SK-N-MC (cell line): ENCODE results near the gene SCP2.

Experiments used
- DNase-seq: peaks from one replicate; pipeline ENCODE4 v3.0.0-alpha.2; 2011; ENCODE audit warnings: low read depth, low spot score
- H3K27ac ChIP-seq: fragments of 200-600 bp; sonication (generic); 2 replicates; pipeline ENCODE4 v1.5.1; 2016; ENCODE audit warnings: mixed run types
- H3K36me3 ChIP-seq: fragments of 200-600 bp; sonication (generic); 2 replicates; pipeline ENCODE4 v1.6.1; 2017; ENCODE audit warnings: antibody characterized with exemption, low read length, mixed read lengths; ENCODE audit not compliant: insufficient read depth
- H3K4me3 ChIP-seq: fragments of 200-600 bp; sonication (generic); 2 replicates; pipeline ENCODE4 v1.5.1; 2016
- H3K9ac ChIP-seq: fragments of 200-600 bp; sonication (generic); 2 replicates; pipeline ENCODE4 v1.8.0; 2017; ENCODE audit warnings: mixed run types, mixed read lengths; ENCODE audit not compliant: insufficient read length
- H3K9me3 ChIP-seq: fragments of 200-600 bp; sonication (generic); 2 replicates; pipeline ENCODE4 v1.6.1; 2017; ENCODE audit warnings: low read depth, mild to moderate bottlenecking, antibody characterized with exemption, low read length, moderate library complexity, mixed read lengths
- EZH2 ChIP-seq: fragments of 200-600 bp; sonication (generic); IDR thresholded peaks from one replicate; pipeline ENCODE4 v1.6.1; 2017; ENCODE audit warnings: antibody characterized with exemption
- FOXP2 ChIP-seq: optimal IDR thresholded peaks from 2 replicates; pipeline ENCODE3; 2011; ENCODE audit warnings: mild to moderate bottlenecking, moderate library complexity; ENCODE audit not compliant: insufficient read depth; ENCODE audit errors: extremely low read length, control extremely low read depth
- POLR2AphosphoS5 ChIP-seq: IDR thresholded peaks from 2 replicates; pipeline ENCODE4 v1.6.1; 2012; ENCODE audit warnings: mild to moderate bottlenecking, low read depth, low read length, borderline replicate concordance

The SCP2 gene

DNA sequence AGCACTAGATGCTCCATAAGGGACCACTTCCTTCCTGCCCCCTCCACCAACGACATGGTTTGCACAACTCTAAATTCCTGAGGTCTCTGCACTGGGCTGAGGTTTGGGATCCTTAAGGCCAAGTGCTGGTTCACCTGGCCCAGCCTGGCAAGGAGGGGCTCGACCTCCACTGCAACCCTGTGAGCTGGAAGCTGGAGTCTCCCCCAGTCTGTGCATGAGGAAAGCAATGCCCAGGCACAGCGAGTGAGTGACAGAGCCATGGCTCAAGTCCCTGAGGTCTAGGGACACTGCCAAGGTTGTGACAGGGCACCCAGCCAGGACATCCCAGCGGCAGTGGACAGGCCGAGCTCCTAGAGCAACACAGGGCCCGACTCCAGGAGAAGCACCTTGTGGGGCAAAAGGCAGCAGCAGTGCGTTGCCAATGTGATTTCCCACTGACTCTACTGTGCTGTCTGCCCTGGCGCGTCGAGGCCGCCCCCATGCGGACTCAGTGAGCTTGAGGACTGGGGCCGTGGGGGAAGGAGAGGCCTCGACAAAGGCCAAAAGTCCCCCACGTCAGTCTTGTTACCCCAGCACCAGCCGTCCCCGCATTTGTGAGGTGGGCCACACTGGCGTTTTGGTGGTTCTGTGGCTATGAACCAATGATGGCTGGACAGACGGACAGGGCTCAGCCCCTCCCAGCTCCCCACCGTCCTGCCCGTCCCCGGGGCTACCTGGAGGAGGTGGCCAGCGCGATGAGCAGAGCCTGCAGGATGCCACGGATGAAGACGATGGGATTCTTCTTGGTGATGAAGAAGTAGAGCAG, 165.0 kb downstream of the SCP2 start:
- Histone ChIP-seq H3K27ac (no peak overlapping the region), H3K9me3 (no peaks in the 10 kb centered on the region)

DNA sequence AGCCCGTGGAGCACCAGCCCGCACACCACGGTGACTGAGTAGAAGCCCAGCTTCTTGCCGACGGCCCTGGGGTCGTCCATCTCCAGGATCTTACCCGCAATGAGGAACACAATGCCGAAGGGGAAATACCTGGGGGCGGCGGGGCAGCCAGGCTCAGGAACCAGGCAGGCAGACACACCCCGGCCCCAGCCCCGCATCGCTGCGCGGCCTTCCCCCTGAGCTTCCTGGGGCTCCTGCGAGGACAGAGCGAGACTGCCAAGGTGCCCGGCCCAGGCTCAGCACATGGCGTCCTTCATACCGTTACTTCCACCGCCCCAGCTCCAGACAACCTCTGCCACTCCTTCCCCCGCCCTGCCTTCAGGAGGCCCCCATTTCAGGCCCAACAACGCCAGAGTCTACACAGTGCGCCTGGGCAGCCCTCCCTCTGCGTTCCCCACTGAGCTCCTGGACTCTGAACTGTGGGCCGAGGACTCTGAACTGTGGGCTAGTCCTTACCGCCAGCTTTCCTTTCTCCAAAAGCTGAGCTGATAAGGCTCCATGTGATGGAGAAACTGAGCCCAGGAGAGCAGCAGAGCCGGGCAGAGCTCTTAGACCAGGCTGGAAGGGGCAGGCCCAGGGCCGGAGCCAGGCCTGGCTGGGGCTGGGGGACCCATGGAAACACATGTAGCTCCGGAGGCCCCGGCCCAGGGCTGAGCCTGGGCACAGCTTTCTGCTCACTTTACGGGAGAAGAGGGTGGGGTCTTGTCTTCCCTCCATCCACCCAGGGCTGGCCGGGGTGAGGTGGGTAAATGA, 165.8 kb downstream of the SCP2 start:
- no peak overlapping the region for H3K9ac ChIP-seq
- TF ChIP-seq FOXP2 = no peak
- no peak for TF ChIP-seq EZH2
- TF ChIP-seq POLR2AphosphoS5 = no peak
- H3K9me3 ChIP-seq = no peaks in the 10 kb centered on the region
- DNase-seq = no peak
- H3K4me3 ChIP-seq = no peak overlapping the region
- H3K36me3 ChIP-seq = no peaks in the 10 kb centered on the region
- no peak overlapping the region for H3K27ac ChIP-seq

More for the DNA sequence above, 165.0 kb downstream of the SCP2 start:
- Histone ChIP-seq H3K4me3 (no peak overlapping the region), H3K9ac (no peak overlapping the region), H3K36me3 (no peaks in the 10 kb centered on the region)
- no peak for DNase-seq
- TF ChIP-seq EZH2 = no peak
- TF ChIP-seq FOXP2 = no peak
- no peak for TF ChIP-seq POLR2AphosphoS5

DNA sequence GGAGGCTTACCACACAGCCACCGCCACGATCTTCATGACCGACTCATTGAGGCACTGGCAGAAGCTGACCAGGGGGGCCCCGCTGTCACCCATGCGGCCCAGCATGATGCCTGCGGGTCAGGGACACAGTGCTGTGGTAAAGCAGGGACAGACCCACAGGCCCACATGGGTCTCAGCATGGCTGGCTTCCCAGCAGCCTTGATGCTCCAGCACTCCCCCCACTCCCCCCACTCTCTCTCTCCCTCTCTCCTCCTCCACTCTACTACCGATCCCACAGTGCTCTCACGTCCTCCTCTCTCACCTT, 166.3 kb downstream of the SCP2 start:
- no peak for TF ChIP-seq EZH2
- no peak for TF ChIP-seq FOXP2
- TF ChIP-seq POLR2AphosphoS5 = no peak
- Histone ChIP-seq H3K9me3 (no peaks in the 10 kb centered on the region), H3K36me3 (no peaks in the 10 kb centered on the region), H3K27ac (no peak overlapping the region), H3K9ac (no peak overlapping the region), H3K4me3 (no peak overlapping the region)
- DNase-seq = no peak

DNA sequence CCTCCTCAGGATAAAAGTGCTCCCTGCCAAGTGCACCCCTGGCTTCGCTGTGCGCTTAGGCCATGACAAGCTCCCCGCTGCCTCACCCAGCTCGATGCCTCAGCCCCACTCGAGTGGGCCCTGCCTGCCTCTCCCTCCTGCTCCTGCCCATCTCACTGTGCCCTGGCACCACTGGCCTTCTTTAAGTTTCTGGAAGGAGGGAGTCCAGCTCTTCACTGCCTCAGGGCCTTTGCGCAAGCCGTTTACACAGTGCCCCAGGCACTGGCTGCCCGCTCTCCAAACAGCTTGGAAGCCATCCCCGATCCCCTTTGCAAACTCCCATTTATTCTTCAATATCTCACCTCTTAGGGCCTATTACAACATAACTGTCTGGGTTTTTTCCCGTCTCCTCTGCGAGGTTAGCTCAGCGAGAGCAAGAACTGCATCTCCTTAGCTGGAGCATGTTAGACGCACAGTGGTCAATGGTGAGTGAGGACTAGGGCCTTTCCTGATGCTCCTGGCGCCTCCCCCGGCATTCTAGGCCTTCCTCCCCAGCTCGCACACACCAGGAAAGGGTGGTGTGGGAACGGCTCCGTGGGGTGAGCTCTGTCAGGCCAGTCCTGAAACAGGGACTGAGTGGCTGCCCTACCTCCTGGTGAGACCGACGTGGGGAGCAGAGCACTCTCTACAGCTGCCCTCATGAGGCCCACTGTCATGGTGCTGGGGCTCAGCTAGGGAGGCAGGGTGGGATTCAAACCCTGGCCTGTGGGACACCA, 166.9 kb downstream of the SCP2 start:
- no peak overlapping the region for H3K27ac ChIP-seq
- no peak for DNase-seq
- H3K4me3 ChIP-seq = no peak overlapping the region
- no peak for TF ChIP-seq POLR2AphosphoS5
- no peak for TF ChIP-seq FOXP2
- no peak for TF ChIP-seq EZH2
- H3K9ac ChIP-seq = no peak overlapping the region
- H3K36me3 ChIP-seq = no peaks in the 10 kb centered on the region
- H3K9me3 ChIP-seq = no peaks in the 10 kb centered on the region

DNA sequence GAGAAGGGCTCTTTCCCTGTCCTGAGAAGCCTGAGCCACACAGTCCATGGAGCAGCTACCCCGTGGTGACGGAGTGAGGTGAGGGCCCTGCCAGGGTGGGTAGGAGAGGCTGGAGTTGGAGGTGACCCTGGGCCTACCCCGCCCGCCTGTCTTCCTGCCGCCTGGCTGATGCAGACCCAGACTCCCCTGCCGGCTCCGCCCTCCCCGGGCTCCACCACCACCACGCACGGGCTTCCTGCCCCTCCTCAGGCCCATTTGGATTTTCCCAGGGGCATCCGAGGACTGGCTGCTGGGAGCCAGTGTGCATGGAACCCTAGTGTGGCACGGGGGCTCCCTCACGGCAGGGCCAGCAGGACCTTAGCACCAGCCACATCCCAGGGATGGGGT, 167.4 kb downstream of the SCP2 start:
- Histone ChIP-seq H3K4me3 (no peak overlapping the region), H3K9ac (no peak overlapping the region), H3K9me3 (no peaks in the 10 kb centered on the region), H3K27ac (no peak overlapping the region), H3K36me3 (no peaks in the 10 kb centered on the region)
- TF ChIP-seq FOXP2 (no peak), POLR2AphosphoS5 (no peak), EZH2 (no peak)
- no peak for DNase-seq
